WTC11 (cell line): ENCODE measurements around the gene PARD3B.

Experiments used
- CREM ChIP-seq: sonication (generic); formaldehyde crosslinking; IDR thresholded peaks from 2 replicates; pipeline ENCODE4 v1.8.1; 2022; ENCODE audit warnings: mild to moderate bottlenecking, missing genetic modification reagents, moderate library complexity
- CTCF ChIP-seq: fragments of 200-600 bp; IDR thresholded peaks from 2 replicates; pipeline ENCODE4 v1.8.0; 2022; ENCODE audit warnings: antibody characterized with exemption
- E2F4 ChIP-seq: sonication (generic); formaldehyde crosslinking; IDR thresholded peaks from 2 replicates; pipeline ENCODE4 v1.8.1; 2022; ENCODE audit warnings: low read depth, mild to moderate bottlenecking, moderate library complexity, missing genetic modification reagents, borderline replicate concordance
- ELF4 ChIP-seq: sonication (generic); formaldehyde crosslinking; IDR thresholded peaks from 2 replicates; pipeline ENCODE4 v1.8.1; 2022; ENCODE audit warnings: low read depth, mild to moderate bottlenecking, moderate library complexity, missing genetic modification reagents
- FOXP4 ChIP-seq: sonication (generic); formaldehyde crosslinking; IDR thresholded peaks from 2 replicates; pipeline ENCODE4 v1.8.0; 2022; ENCODE audit warnings: mild to moderate bottlenecking, missing genetic modification reagents
- USF1 ChIP-seq: sonication (generic); formaldehyde crosslinking; IDR thresholded peaks from 2 replicates; pipeline ENCODE4 v1.8.0; 2022; ENCODE audit warnings: mild to moderate bottlenecking, missing genetic modification reagents
- ZNF232 ChIP-seq: sonication (generic); formaldehyde crosslinking; IDR thresholded peaks from 2 replicates; pipeline ENCODE4 v1.8.0; 2022; ENCODE audit warnings: mild to moderate bottlenecking, missing genetic modification reagents

- no peak for TF ChIP-seq CTCF
- no peak for TF ChIP-seq ELF4 (CRISPR knock-in tag)
- TF ChIP-seq CREM (CRISPR knock-in tag) = no peak
- TF ChIP-seq ZNF232 (CRISPR knock-in tag) = no peak
- TF ChIP-seq USF1 (CRISPR knock-in tag) = no peak
- TF ChIP-seq FOXP4 (CRISPR knock-in tag) = no peak
- TF ChIP-seq E2F4 (CRISPR knock-in tag) = no peak
Observed at GRCh38 chr2:204808494-204808893, 263.2 kb downstream of the PARD3B start.
